HG03558 (cell line): ENCODE measurements around the gene PDE4D.

Experiments used
- ATAC-seq: cut with Tn5 transposase; IDR thresholded peaks from one replicate; pipeline ENCODE4 v1.9.1; 2021; ENCODE audit warnings: moderate number of reproducible peaks; ENCODE audit not compliant: unreplicated experiment; ENCODE audit errors: extremely low read depth

PDE4D gene

DNA sequence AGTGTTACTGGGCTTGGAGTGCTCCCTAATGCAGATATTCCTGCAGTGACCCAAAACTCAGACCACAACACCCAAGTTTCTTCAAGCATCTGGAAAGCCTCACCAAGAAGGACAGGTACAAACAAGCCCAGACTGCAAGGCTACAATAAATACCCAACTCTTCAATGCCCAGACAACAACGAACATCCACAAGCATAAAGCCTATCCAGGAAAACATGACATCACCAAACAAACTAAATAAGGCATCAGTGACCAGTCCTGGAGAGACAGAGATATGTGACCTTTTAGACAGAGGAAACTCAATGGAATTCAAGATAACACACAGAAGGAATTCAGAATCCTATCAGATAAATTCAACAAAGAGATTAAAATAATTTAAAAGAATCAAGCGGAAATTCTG, 605.6 kb downstream of the PDE4D start:
- no peak for ATAC-seq

- no peak for ATAC-seq
Measured at GRCh38 chr5:59287361-59287760, 606.2 kb downstream of the PDE4D start.

- no peak for ATAC-seq
Measured at GRCh38 chr5:59286510-59286909, 607.0 kb downstream of the PDE4D start.

- ATAC-seq, result no peak
Measured at GRCh38 chr5:59285300-59286016, 608.1 kb downstream of the PDE4D start.

DNA sequence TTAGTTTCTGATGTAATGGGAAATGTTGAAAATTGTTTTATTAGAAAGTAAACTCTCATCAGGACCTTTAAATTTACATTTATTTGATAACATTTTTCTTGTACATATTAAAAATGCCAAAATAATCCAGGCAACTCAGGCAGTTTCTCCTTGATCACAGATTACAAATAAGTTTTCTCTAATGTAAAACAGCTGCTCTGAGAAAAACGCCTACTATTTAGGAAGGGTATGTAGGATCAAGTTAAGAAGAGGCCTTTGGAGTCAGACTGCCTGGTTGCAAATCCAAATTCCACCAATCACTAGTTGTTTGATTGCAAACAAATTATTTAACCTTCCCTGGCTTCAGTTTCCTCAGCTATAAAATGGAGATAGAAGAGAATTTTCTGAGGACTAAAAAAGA, 610.8 kb downstream of the PDE4D start:
- no peak for ATAC-seq

DNA sequence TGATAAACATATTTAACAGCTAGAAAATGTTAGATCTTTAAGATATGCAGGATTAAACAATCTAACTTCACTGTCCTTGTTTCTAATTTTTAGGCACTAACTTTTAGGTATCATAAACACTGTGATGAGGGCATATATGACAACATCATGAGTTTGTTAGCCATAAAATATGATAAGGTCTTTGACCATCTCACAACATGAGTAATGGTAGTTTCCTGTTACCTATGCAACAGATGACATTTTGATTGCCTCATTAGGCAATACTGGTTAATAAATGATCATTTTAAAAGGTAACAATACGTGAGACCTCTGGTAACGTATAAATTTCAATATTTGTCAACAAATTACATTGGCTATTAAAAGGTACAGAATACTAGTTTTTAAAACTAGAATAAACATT, 613.5 kb downstream of the PDE4D start:
- no peak for ATAC-seq

DNA sequence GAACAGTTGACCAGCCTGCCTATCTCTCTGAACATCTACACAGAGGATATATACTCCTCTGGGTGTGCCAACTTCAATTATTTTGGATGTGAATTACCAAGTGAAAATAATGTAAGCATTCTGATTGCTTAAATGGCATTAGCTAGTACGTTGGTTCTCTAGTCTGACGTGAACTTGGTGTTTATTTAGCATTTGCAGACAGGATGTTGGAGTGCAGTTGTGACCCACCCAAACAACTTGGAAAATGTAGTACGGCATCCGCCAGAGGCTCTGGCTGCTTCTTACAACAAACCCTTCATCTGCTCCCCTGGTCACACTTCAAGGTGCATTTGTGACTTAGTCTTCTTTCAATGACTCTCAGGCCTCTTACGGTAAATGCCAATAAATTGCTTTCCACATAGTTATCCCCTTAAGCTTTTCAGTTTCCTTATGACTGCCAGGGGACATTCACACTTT, 616.6 kb downstream of the PDE4D start:
- ATAC-seq, result no peak

- ATAC-seq, result no peak
Measured at GRCh38 chr5:59276325-59276675, 617.2 kb downstream of the PDE4D start.

- ATAC-seq, result no peak
Measured at GRCh38 chr5:59275510-59276324, 617.8 kb downstream of the PDE4D start.

DNA sequence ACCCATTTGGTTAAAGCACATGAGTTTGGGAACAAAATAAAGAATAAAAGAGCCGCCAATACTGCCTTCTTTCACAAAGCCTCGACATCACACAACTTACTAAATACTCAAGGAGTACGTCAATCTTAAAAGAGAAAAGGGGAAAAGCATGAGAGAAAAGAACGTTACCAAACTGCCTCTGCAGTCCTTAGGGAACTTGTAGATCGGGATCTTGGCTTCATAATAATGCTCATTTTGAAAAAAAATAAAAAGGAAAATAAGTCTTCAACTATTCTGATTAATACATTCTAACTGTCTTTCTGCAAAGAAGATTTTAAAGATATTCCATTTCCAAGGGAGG, 618.4 kb downstream of the PDE4D start:
- no peak for ATAC-seq

DNA sequence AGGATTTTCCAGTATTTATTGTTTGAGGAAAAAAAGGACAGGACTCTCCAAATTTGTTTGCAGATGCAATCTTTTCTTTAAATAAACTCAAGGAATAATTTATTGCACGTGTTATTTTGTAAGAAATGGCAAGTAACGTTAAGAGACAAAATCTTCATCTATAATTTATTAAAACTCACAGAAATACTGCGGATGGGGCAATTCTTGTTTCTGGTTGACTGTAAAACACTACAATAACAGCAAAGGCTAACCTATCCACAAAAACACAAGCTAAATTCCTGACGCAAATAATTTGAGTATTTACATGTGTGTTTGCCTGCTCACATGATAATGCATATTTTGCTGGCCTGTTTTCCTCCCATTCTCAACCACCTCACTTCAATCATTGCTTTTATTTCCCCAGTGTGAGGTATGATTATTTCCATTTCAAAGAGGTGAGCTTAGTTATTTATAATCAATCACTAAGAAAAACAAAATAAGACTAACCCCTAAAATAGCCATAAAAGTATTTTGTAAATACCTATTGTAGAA, 619.4 kb downstream of the PDE4D start:
- no peak for ATAC-seq

- ATAC-seq, result no peak
Measured at GRCh38 chr5:59272809-59273427, 620.6 kb downstream of the PDE4D start.

GRCh38 chr5:59268756-59269415, 624.6 kb downstream of the PDE4D start:
- ATAC-seq, result no peak

- no peak for ATAC-seq
Measured at GRCh38 chr5:59267033-59267432, 626.5 kb downstream of the PDE4D start.

- ATAC-seq, result no peak
Measured at GRCh38 chr5:59266410-59266809, 627.1 kb downstream of the PDE4D start.

- no peak for ATAC-seq
Measured at GRCh38 chr5:59264639-59265245, 628.8 kb downstream of the PDE4D start.

GRCh38 chr5:59264013-59264412, 629.5 kb downstream of the PDE4D start:
- no peak for ATAC-seq

GRCh38 chr5:59261969-59262368, 631.6 kb downstream of the PDE4D start:
- no peak for ATAC-seq

DNA sequence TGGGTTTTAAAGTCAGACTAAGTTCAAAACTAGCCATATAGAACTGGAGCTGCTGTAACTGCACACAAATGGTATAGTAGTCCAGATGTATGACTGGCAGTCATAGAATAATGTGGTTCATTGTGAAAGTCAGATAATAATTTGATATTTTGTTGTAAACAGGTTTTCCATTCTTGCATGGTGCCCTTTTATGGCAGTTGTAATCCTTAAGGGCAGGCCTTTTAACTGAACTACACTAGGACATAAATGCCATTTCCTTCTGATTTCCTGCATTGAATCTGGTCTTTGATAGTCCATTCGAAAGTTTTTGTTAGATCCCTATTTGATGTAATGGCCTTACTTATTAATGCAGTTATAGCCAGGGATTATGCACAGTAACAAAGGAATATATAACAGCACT, 632.6 kb downstream of the PDE4D start:
- ATAC-seq, result no peak

DNA sequence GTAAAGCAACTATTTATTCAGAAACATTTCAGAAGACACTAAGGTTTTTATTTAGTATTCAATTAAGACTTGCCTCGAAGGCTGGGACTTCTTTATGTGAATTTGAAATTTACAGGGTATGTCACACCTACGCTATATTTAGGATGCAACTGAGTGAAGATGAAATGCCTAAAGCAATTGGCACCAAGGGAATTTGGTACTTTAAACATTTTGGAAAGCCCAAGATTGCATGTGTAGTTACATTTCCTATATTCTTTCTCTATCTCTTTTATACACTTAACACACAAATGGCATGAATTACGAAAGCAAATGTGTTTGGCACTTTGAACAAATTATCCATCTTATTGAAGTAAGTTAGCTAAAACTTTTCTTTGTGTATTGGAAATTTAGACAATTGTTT, 633.3 kb downstream of the PDE4D start:
- no peak for ATAC-seq
